Measurements from ENCODE around the gene UBE2G2.

Gene UBE2G2

DNA sequence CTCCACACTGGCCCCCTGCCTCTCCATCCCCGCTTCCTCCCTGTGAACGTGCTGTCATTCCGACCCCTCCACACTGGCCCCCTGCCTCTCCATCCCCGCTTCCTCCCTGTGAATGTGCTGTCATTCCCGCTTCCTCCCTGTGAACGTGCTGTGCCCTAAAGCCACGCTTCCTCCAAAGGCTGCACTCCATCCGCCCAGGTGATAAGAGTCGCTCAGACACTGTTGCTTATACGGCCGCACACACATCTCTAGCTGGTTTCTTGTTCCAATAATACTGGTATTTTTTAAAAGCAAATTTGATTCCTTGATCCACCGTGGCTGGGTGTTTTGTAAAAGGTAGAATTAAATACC, 51.0 kb downstream of the UBE2G2 start:
- TF ChIP-seq, protein P1, sequence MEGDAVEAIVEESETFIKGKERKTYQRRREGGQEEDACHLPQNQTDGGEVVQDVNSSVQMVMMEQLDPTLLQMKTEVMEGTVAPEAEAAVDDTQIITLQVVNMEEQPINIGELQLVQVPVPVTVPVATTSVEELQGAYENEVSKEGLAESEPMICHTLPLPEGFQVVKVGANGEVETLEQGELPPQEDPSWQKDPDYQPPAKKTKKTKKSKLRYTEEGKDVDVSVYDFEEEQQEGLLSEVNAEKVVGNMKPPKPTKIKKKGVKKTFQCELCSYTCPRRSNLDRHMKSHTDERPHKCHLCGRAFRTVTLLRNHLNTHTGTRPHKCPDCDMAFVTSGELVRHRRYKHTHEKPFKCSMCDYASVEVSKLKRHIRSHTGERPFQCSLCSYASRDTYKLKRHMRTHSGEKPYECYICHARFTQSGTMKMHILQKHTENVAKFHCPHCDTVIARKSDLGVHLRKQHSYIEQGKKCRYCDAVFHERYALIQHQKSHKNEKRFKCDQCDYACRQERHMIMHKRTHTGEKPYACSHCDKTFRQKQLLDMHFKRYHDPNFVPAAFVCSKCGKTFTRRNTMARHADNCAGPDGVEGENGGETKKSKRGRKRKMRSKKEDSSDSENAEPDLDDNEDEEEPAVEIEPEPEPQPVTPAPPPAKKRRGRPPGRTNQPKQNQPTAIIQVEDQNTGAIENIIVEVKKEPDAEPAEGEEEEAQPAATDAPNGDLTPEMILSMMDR (IDR thresholded peaks at IDR 0.05; ENCODE audit: low read depth, low read length), result no peak
- DNase-seq (ENCODE audit: extremely low read depth, low read depth), result no peak

DNA sequence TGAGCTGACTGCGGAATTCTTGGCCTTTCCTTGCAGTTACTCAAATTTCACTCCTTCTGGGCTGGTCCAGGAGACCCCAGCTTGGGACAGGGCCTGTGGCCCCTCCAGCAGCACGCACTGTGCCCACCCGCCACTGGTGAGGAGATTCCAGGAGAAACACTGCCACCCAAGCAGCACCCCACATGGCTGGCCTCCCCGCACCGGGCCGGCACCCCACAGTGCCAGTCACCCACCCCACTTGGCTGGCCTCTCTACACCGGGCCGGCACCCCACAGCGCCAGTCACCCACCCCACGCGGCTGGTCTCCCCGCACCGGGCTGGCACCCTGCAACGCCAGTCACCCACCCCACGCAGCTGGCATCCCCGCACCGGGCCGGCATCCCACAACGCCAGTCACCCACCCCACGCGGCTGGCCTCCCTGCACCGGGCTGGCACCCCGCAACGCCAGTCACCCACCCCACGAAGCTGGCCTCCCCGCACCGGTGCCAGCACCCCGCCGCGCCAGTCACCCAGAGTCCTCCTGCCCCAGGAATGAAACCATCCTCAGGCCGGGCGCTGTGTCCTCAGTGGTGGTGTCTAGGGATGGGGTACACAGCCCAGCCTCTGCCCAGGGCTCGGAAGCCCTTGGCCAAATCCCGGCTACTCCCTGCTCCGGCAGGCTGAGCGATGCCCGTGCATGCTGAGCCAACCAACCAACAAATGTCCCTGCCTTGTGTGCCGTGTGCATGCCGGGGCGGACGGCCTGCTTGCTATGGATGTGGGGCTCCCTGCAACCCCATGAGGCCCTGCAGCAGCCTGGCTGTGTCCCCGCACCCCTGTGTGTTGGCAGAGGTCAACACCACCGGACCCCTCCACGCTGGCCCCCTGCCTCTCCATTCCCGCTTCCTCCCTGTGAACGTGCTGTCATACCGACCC, 51.6 kb downstream of the UBE2G2 start:
- TF ChIP-seq, protein P1 (IDR thresholded peaks at IDR 0.05; ENCODE audit: low read depth, low read length), result no peak
- no peak for DNase-seq (ENCODE audit: extremely low read depth, low read depth)

GRCh38 chr21:44749116-44749758, 52.4 kb downstream of the UBE2G2 start:
- TF ChIP-seq, protein P1 (IDR thresholded peaks at IDR 0.05; ENCODE audit: low read depth, low read length), result no peak
- DNase-seq (ENCODE audit: extremely low read depth, low read depth), result no peak

DNA sequence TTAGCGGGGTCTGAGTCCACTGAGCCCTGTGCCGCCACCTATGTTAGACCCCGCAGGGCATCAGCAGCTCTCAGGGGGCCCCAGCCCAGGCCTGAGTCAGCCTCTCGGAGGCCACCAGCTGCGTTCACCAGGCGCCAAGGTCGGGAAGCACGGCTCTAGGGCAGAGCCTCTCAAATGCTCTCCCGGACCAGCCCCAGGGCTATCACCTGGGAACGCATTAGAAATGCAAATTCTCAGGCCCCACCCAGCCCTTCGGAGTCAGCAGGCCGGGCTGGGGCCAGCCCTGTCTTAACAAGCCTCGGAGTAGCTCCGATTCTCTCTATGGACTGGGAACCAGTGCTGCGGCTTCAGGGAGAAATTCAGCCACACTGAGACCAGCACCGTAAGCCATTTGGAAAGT, 53.0 kb downstream of the UBE2G2 start:
- DNase-seq (ENCODE audit: extremely low read depth, low read depth), result no peak
- TF ChIP-seq, protein P1 (IDR thresholded peaks at IDR 0.05; ENCODE audit: low read depth, low read length), result no peak

DNA sequence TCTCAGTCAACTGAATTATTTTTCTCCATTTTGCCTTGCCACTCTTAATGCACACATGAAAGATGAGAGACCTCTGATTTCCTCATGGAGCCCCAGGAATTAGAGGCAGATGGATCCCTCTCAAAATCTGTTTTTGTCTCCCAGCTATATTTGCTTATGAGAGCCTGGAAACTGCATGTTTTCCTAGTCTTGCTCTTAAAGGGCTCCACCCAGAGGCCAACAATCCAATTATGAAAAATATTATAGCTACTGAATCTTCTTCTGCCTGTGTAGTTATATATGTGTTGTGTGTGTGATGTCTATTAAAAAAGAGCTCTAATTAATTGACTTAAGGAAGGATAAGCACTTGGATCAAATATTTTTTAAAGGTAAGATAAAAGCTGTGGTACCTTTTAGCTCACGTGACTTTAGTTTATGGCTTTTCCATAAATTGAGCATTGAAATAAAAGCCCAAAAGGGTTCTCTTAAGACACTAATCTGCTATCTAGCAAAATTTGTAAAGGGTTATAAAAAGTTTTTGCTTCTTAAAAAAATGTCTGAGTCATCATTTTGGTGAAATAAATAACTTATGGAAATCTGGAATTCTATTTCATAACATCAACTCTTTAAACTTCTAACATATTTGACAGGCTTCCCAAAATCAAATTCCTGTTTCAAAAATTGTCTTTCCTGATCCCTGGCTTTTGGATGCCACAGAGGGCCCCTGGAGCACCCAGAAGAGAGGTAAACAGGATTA, 59.0 kb downstream of the UBE2G2 start:
- no peak for DNase-seq (ENCODE audit: extremely low read depth, low read depth)
- TF ChIP-seq, protein P1 (IDR thresholded peaks at IDR 0.05; ENCODE audit: low read depth, low read length), result peak; percentile 11

GRCh38 chr21:44741921-44742320, 59.7 kb downstream of the UBE2G2 start:
- DNase-seq (ENCODE audit: extremely low read depth, low read depth), result no peak
- TF ChIP-seq, protein P1 (IDR thresholded peaks at IDR 0.05; ENCODE audit: low read depth, low read length), result no peak

All from AG09319 (cell line).